Naive B cell (primary cell): ENCODE data around the gene TAX1BP3. TPM values are rescaled to one million over a fixed set of nuclear protein-coding genes. Genes with fewer than 3 reads are reported as not detected.
A peak's percentile ranks its signal among the peaks of the same experiment; 100 is the strongest.

Experiments
- ATAC-seq, 2 donors: fragments of 150-1000 bp; cut with Tn5 transposase; 2 replicates each; pipeline ENCODE4 v1.10.0; 2021; ENCODE audit warnings: low read depth in 2 of 2, mild to moderate bottlenecking in 2 of 2, moderate library complexity in 2 of 2
- DNase-seq: peaks from one replicate; pipeline ENCODE4 v3.0.0; 2022
- H3K27ac Mint-ChIP-seq, 6 donors: one replicate each; pipeline ENCODE4 v1.8.0; 2020 to 2022; ENCODE audit warnings: mild to moderate bottlenecking in 6 of 6, mixed read lengths in 6 of 6, moderate library complexity in 5 of 6, inconsistent platforms in 2 of 6
- H3K27me3 Mint-ChIP-seq, 3 donors: one replicate each; pipeline ENCODE4 v1.8.0; 2021 to 2022; ENCODE audit warnings: mixed read lengths in 3 of 3, mild to moderate bottlenecking in 1 of 3
- H3K36me3 Mint-ChIP-seq, 2 donors: one replicate each; pipeline ENCODE4 v1.8.0; 2020 to 2022; ENCODE audit warnings: mixed read lengths in 2 of 2, inconsistent platforms in 1 of 2, mild to moderate bottlenecking in 1 of 2
- H3K4me1 Mint-ChIP-seq, 3 donors: one replicate each; pipeline ENCODE4 v1.8.0; 2020 to 2022; ENCODE audit warnings: mixed read lengths in 3 of 3, inconsistent platforms in 1 of 3, mild to moderate bottlenecking in 1 of 3, moderate library complexity in 1 of 3
- H3K4me3 Mint-ChIP-seq, 8 donors: one replicate each; pipeline ENCODE4 v1.8.0; 2020 to 2022; ENCODE audit warnings: mild to moderate bottlenecking in 8 of 8, mixed read lengths in 8 of 8, moderate library complexity in 8 of 8, inconsistent platforms in 2 of 8
- H3K9me3 Mint-ChIP-seq, 7 donors: one replicate each; pipeline ENCODE4 v1.8.0; 2020 to 2022; ENCODE audit warnings: mixed read lengths in 7 of 7, mild to moderate bottlenecking in 5 of 7, inconsistent platforms in 2 of 7, moderate library complexity in 1 of 7
- polyA plus RNA-seq, 6 donors: library from polyadenylated mRNA; unstranded; fragments of 300-500 nt; fragmentation: Illumina TruSeq; gene quantifications; one replicate each; pipeline ENCODE4 v1.2.3, GENCODE V29; 2021; ENCODE audit warnings: low read depth in 6 of 6

TAX1BP3 gene
- polyA plus RNA-seq, 6 donors from 2014 or later: 37.1 to 56.5 (median 45.1) TPM

DNA sequence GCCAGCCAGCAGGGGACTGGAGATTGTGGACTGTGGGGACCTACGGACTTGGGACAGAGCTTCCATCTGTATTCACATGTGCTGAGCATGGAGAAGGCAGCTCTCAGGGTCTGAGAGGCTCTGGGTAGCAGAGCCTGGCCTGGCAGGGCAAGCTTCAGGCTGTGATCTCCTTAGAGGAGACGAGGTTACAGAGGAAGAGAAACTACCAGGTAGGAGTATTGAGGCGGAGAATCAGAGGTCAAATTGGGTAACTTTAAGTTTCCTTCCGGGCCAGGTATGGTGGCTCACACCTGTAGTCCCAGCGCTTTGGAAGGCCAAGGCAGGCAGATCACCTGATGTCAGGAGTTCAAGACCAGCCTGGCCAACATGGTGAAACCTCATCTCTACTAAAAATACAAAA, 23.1 kb downstream of the TAX1BP3 start:
- peaks cover 18 to 36% (median 29%) of the 10 kb centered on the region in 3 donors for H3K4me1 Mint-ChIP-seq
- ATAC-seq (no peak), DNase-seq (no peak)
- H3K27me3 Mint-ChIP-seq: no peaks in the 10 kb centered on the region
- no peaks in the 10 kb centered on the region for H3K9me3 Mint-ChIP-seq
- H3K4me3 Mint-ChIP-seq: peak overlapping the region in 6 of 8 donors; percentile 13 to 72 (median 50)
- H3K36me3 Mint-ChIP-seq: no peaks in the 10 kb centered on the region
- H3K27ac Mint-ChIP-seq: peak overlapping the region in 3 of 6 donors; percentile 64 to 90 (median 66)

GRCh38 chr17:3643889-3644349, 24.5 kb downstream of the TAX1BP3 start:
- Mint-ChIP-seq H3K27me3 (no peaks in the 10 kb centered on the region), H3K4me3 (no peak overlapping the region), H3K4me1 (peaks cover 18 to 42% (median 29%) of the 10 kb centered on the region in 3 donors), H3K36me3 (no peaks in the 10 kb centered on the region), H3K9me3 (no peaks in the 10 kb centered on the region), H3K27ac (peak overlapping the region in 2 of 6 donors; percentile 20 to 59)
- ATAC-seq (no peak), DNase-seq (no peak)

- no peaks in the 10 kb centered on the region for H3K9me3 Mint-ChIP-seq
- peak overlapping the region in 1 of 8 donors; percentile 59 for H3K4me3 Mint-ChIP-seq
- H3K27me3 Mint-ChIP-seq: no peaks in the 10 kb centered on the region
- no peak for DNase-seq
- peak overlapping the region in 1 of 6 donors; percentile 37 for H3K27ac Mint-ChIP-seq
- no peak for ATAC-seq
- peaks cover 23 to 43% (median 34%) of the 10 kb centered on the region in 3 donors for H3K4me1 Mint-ChIP-seq
- H3K36me3 Mint-ChIP-seq: no peaks in the 10 kb centered on the region
Measured at GRCh38 chr17:3641717-3642486, 26.5 kb downstream of the TAX1BP3 start.

GRCh38 chr17:3641014-3641413, 27.4 kb downstream of the TAX1BP3 start:
- no peak for ATAC-seq
- H3K27me3 Mint-ChIP-seq: no peaks in the 10 kb centered on the region
- H3K4me1 Mint-ChIP-seq: peaks cover 21 to 35% (median 33%) of the 10 kb centered on the region in 3 donors
- no peak overlapping the region for H3K4me3 Mint-ChIP-seq
- no peaks in the 10 kb centered on the region for H3K36me3 Mint-ChIP-seq
- no peaks in the 10 kb centered on the region for H3K9me3 Mint-ChIP-seq
- no peak for DNase-seq
- peak overlapping the region in 1 of 6 donors; percentile 63 for H3K27ac Mint-ChIP-seq

GRCh38 chr17:3639981-3640596, 28.3 kb downstream of the TAX1BP3 start:
- no peaks in the 10 kb centered on the region for H3K36me3 Mint-ChIP-seq
- H3K27me3 Mint-ChIP-seq: no peaks in the 10 kb centered on the region
- peaks cover 18 to 31% (median 31%) of the 10 kb centered on the region in 3 donors for H3K4me1 Mint-ChIP-seq
- H3K27ac Mint-ChIP-seq: peak overlapping the region in 4 of 6 donors; percentile 3 to 76 (median 45)
- DNase-seq: no peak
- no peak for ATAC-seq
- H3K9me3 Mint-ChIP-seq: no peaks in the 10 kb centered on the region
- H3K4me3 Mint-ChIP-seq: peak overlapping the region in 2 of 8 donors; percentile 4 to 72

DNA sequence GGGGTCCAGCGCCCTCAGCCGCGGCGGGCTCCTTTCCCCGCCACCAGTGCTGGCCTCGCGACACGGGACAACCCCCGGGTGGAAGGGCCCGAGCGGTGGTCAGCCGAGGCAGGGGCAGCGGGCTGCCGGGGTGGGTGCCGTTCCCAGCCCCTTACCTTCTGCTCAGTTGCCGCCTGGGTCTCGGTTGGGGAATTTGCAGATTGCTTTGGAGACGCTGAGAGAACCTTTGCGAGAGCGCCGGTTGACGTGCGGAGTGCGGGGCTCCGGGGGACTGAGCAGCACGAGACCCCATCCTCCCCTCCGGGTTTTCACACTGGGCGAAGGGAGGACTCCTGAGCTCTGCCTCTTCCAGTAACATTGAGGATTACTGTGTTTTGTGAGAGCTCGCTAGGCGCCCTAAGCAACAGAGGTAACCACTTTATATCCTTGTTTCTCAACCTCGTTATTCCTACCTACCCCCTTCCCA, 31.4 kb downstream of the TAX1BP3 start:
- no peak for ATAC-seq
- H3K36me3 Mint-ChIP-seq: no peaks in the 10 kb centered on the region
- H3K27ac Mint-ChIP-seq: peak overlapping the region in 5 of 6 donors; percentile 4 to 98 (median 91)
- H3K27me3 Mint-ChIP-seq: no peaks in the 10 kb centered on the region
- H3K4me3 Mint-ChIP-seq: peak overlapping the region; percentile 91 to 100 (median 98)
- DNase-seq: no peak
- no peaks in the 10 kb centered on the region for H3K9me3 Mint-ChIP-seq
- peaks cover 21 to 35% (median 33%) of the 10 kb centered on the region in 3 donors for H3K4me1 Mint-ChIP-seq

DNA sequence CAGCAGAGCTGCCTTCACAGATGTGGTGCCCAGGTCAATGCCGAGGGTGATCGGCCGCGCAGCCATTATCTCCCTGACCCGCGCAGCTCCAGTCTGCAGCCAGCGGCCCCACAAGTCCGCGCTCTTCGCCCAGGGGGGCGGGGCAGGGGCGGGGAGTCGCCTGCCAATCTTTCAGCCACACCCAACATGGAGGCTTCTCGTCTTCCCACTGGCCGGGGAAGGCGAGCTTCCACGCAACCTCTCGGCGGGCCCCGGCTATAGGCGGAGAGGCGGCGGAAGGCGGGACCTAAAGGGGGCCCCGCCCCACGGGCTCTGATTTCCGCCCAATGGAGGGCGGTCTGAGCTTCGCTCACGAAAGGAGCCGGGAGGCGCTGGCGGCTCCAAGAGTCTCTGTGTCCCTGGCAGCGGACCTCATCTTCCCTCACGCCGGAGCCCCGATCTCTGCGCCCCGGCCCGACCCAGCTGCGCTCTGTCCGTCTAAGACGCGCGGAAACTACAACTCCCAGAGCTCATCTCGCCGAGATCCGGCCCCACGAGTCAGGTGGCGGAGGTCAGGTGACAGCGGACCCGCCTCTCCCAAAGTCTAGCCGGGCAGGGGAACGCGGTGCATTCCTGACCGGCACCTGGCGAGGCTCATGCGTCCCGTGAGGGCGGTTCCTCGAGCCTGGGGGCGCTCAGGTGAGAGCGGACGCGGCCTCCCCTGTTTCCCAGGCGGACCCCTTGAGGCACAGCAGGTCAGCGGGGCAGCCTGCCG, 32.0 kb downstream of the TAX1BP3 start, which contains the start of the genes CTNS and SHPK:
TSS of gene CTNS (plus strand) at position 607 of the 754 bp plus-strand sequence. CDS start 3,447 bp downstream, outside the sequence.
TSS of gene SHPK (minus strand) at position 97 of the 754 bp plus-strand sequence. CDS start at position 66, 31 bp downstream.
- Mint-ChIP-seq H3K27me3 (no peaks in the 10 kb centered on the region), H3K9me3 (no peaks in the 10 kb centered on the region), H3K27ac (peak within 1 kb of the TSS; percentile 98 to 100 (median 99)), H3K4me3 (peak within 1 kb of the TSS; percentile 91 to 100 (median 98)), H3K36me3 (no peaks in the 10 kb centered on the region), H3K4me1 (peaks cover 21 to 35% (median 33%) of the 10 kb centered on the region in 3 donors)
- ATAC-seq (peak; percentile 95 to 97), DNase-seq (peak; percentile 95)

GRCh38 chr17:3635474-3636153, 32.8 kb downstream of the TAX1BP3 start:
- ATAC-seq: peak; percentile 13

DNA sequence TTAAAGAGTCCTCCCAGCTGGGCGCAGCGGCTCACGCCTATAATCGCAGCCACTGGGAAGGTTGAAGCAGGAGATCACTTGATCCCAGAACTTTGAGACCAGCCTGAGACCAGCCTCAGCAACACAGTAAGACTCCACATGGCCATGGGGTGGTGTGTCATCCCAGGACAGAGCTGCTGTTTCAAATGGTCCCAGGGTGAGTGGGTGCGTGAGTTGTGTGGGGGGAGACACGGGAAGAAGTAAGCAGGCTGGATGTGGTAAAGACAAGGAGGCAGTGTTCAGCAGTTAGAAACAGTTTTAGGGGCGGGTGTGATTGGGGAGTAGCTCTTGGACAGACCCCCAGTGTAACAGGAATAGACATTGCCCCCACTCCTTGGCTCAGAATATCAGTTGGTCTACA, 36.1 kb downstream of the TAX1BP3 start:
- H3K9me3 Mint-ChIP-seq: no peaks in the 10 kb centered on the region
- peaks cover 20 to 25% (median 20%) of the 10 kb centered on the region in 3 donors for H3K4me1 Mint-ChIP-seq

More at GRCh38 chr17:3635474-3636153, 32.8 kb downstream of the TAX1BP3 start:
- H3K27me3 Mint-ChIP-seq: no peaks in the 10 kb centered on the region
- H3K9me3 Mint-ChIP-seq: no peaks in the 10 kb centered on the region
- peaks cover 25 to 38% (median 35%) of the 10 kb centered on the region in 3 donors for H3K4me1 Mint-ChIP-seq
- no peaks in the 10 kb centered on the region for H3K36me3 Mint-ChIP-seq
- peak overlapping the region; percentile 91 to 100 (median 98) for H3K4me3 Mint-ChIP-seq
- peak overlapping the region in 2 of 6 donors; percentile 47 to 98 for H3K27ac Mint-ChIP-seq
- no peak for DNase-seq

DNA sequence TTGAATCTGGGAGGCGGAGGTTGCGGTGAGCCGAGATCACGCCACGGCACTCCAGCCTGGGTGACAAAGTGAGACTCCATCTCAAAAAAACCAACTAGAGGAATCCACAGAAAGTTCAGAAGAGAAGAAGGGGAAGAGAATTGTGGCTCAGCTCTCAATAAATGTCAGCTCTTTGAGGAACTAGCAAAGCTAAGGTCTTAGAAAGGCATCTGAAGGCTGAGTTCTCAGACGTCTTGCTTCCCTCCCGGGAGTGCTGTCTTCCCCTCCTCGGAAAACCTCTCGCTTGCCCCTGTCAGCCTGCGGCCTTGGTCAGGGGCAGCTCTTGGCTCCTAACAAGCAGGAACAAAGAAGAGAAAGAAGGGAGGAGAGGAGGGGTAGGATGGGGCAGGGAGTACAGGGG, 37.6 kb downstream of the TAX1BP3 start:
- no peaks in the 10 kb centered on the region for H3K9me3 Mint-ChIP-seq
- no peaks in the 10 kb centered on the region for H3K27me3 Mint-ChIP-seq
- DNase-seq (no peak), ATAC-seq (no peak)
- H3K27ac Mint-ChIP-seq: peak overlapping the region in 1 of 6 donors; percentile 67
- no peak overlapping the region for H3K4me3 Mint-ChIP-seq
- H3K36me3 Mint-ChIP-seq: peaks cover 5 to 17% of the 10 kb centered on the region in 2 donors
- peaks cover 15 to 22% (median 20%) of the 10 kb centered on the region in 3 donors for H3K4me1 Mint-ChIP-seq

More for the DNA sequence above, 36.1 kb downstream of the TAX1BP3 start:
- Mint-ChIP-seq H3K27ac (peak overlapping the region in 1 of 6 donors; percentile 72), H3K36me3 (peaks cover 0 to 10% of the 10 kb centered on the region in 2 donors), H3K27me3 (no peaks in the 10 kb centered on the region), H3K4me3 (peak overlapping the region in 1 of 8 donors; percentile 59)
- DNase-seq (no peak), ATAC-seq (no peak)

- Mint-ChIP-seq H3K27me3 (no peaks in the 10 kb centered on the region), H3K27ac (no peak overlapping the region), H3K4me3 (no peak overlapping the region), H3K9me3 (no peaks in the 10 kb centered on the region), H3K4me1 (peaks cover 0 to 10% (median 7%) of the 10 kb centered on the region in 3 donors), H3K36me3 (peaks cover 5 to 17% of the 10 kb centered on the region in 2 donors)
- ATAC-seq (no peak), DNase-seq (no peak)
Measured at GRCh38 chr17:3627769-3628167, 40.6 kb downstream of the TAX1BP3 start.
